Anterior cingulate cortex (tissue), 58 donors: ENCODE measurements around the gene ZNF155.

ENCODE experiments used
- DNase-seq, 58 donors: peaks; one replicate each; lab custom pipeline; 2025; lab: John Stamatoyannopoulos, UW

Gene ZNF155

GRCh38 chr19:44002566-44003460, 18.8 kb downstream of the ZNF155 start, which contains the start of gene ZNF230:
TSS of gene ZNF230 (plus strand) at chr19:44002957. CDS start at chr19:44007079, 4,122 bp downstream.
- DNase-seq = peak in 57 of 58 donors; percentile 55 to 96 (median 89)

- peak in 2 of 58 donors; percentile 0 to 1 for DNase-seq
Measured at GRCh38 chr19:44003461-44004009, 19.5 kb downstream of the ZNF155 start.

- DNase-seq = no peak
Measured at GRCh38 chr19:44005973-44006372, 22.0 kb downstream of the ZNF155 start.

GRCh38 chr19:44007473-44007872, 23.5 kb downstream of the ZNF155 start:
- DNase-seq = no peak

- no peak for DNase-seq
Measured at GRCh38 chr19:44010468-44010867, 26.5 kb downstream of the ZNF155 start.

GRCh38 chr19:44019498-44019897, 35.5 kb downstream of the ZNF155 start:
- DNase-seq = no peak

GRCh38 chr19:44021221-44021620, 37.2 kb downstream of the ZNF155 start:
- no peak for DNase-seq

- no peak for DNase-seq
Measured at GRCh38 chr19:44024900-44025216, 40.9 kb downstream of the ZNF155 start.

- peak in 55 of 58 donors; percentile 32 to 90 (median 75) for DNase-seq
Measured at GRCh38 chr19:44025217-44025936, 41.4 kb downstream of the ZNF155 start, which contains the start of gene ZNF222. TSS of gene ZNF222 (plus strand) at chr19:44025379. CDS start at chr19:44025437, 58 bp downstream.

GRCh38 chr19:44026622-44027021, 42.6 kb downstream of the ZNF155 start:
- no peak for DNase-seq

- no peak for DNase-seq
Measured at GRCh38 chr19:44032001-44032610, 48.1 kb downstream of the ZNF155 start.

GRCh38 chr19:44042147-44042546, 58.2 kb downstream of the ZNF155 start:
- no peak for DNase-seq
